ENCODE measurements around the gene DIAPH2. TPM values are rescaled to one million over a fixed set of nuclear protein-coding genes. Genes with fewer than 3 reads are reported as not detected.

DIAPH2 gene
- total and polyA plus RNA-seq, 10 donors, result 2.5 to 32.1 (median 17.7) TPM

DNA sequence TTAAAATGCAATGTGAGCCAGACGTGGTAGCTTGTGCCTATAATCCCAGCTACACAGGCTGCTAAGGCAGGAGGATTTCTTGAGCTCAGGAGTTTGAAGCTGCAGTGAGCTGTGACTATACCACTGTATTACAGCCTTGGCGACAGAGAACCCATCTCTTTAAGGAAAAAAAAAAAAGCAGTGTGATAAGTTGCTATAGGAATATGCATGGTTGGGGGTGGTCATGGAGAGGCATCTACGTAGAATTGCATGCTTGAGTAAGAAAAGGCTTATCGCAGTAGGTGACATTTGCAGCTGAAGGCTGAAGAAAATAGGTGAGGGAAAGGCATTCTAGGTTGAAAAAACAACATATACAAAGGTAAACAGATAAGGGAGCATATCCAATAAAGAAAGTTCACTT is 4.1 kb downstream of the DIAPH2 start:
- 53 to 92% (median 82%) methylated on average over 4 of the region's 4 CpGs for WGBS, 5 donors
- H3K9me3 ChIP-seq, result no peaks in the 10 kb centered on the region
- H3K4me1 ChIP-seq, result peaks cover 0 to 22% (median 2%) of the 10 kb centered on the region in 6 donors
- peaks cover 0 to 8% (median 0%) of the 10 kb centered on the region in 7 donors for H3K27me3 ChIP-seq (replicated peaks in 1 of 7)
- no peak overlapping the region for H3K27ac ChIP-seq
- intact Hi-C loops (cut with DNase I; ENCODE audit: low total_unique reads), result no loop called here
- no peak for TF ChIP-seq POLR2A (IDR thresholded peaks at IDR 0.05)
- TF ChIP-seq, protein P1, sequence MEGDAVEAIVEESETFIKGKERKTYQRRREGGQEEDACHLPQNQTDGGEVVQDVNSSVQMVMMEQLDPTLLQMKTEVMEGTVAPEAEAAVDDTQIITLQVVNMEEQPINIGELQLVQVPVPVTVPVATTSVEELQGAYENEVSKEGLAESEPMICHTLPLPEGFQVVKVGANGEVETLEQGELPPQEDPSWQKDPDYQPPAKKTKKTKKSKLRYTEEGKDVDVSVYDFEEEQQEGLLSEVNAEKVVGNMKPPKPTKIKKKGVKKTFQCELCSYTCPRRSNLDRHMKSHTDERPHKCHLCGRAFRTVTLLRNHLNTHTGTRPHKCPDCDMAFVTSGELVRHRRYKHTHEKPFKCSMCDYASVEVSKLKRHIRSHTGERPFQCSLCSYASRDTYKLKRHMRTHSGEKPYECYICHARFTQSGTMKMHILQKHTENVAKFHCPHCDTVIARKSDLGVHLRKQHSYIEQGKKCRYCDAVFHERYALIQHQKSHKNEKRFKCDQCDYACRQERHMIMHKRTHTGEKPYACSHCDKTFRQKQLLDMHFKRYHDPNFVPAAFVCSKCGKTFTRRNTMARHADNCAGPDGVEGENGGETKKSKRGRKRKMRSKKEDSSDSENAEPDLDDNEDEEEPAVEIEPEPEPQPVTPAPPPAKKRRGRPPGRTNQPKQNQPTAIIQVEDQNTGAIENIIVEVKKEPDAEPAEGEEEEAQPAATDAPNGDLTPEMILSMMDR (IDR thresholded peaks at IDR 0.05 in 8 of 11, conservative IDR thresholded peaks at IDR 0.05 in 3 of 11), result no peak
- no peak for DNase-seq
- H3K4me3 ChIP-seq, result no peak overlapping the region
- no peaks in the 10 kb centered on the region for H3K36me3 ChIP-seq

DNA sequence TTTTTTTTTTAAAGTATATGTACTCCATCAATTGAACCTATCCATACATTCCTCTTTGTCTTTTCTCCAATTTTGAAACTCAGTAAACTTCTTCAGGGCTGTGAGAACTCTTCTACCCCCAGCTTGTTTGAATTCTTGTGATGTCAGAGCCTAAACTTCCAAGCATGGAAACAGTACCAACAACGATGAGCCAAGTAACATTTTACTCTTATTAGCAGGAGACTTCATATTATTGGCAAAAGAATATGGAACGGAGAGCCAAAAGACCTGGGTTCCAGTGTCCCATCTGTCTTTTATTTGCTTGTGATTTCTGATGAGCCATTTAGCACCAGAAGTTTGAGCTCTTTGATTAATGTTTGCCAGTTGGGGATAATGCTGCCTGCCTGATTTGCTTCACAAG is 5.3 kb downstream of the DIAPH2 start:
- no peak for DNase-seq
- Histone ChIP-seq H3K27me3 (replicated peaks in 1 of 7) (peaks cover 0 to 4% (median 0%) of the 10 kb centered on the region in 7 donors), H3K4me1 (peaks cover 0 to 15% (median 2%) of the 10 kb centered on the region in 6 donors), H3K4me3 (no peak overlapping the region), H3K27ac (no peak overlapping the region), H3K36me3 (no peaks in the 10 kb centered on the region), H3K9me3 (no peaks in the 10 kb centered on the region)
- TF ChIP-seq, protein P1 (IDR thresholded peaks at IDR 0.05 in 8 of 11, conservative IDR thresholded peaks at IDR 0.05 in 3 of 11), result no peak
- no peak for TF ChIP-seq POLR2A (IDR thresholded peaks at IDR 0.05)
- TF ChIP-seq POLR2AphosphoS5 (IDR thresholded peaks at IDR 0.05), result no peak
- WGBS, 5 donors, result 68 to 100% (median 87%) methylated on average over 2 of the region's 2 CpGs
- intact Hi-C loops (cut with DNase I; ENCODE audit: low total_unique reads), result no loop called here

DNA sequence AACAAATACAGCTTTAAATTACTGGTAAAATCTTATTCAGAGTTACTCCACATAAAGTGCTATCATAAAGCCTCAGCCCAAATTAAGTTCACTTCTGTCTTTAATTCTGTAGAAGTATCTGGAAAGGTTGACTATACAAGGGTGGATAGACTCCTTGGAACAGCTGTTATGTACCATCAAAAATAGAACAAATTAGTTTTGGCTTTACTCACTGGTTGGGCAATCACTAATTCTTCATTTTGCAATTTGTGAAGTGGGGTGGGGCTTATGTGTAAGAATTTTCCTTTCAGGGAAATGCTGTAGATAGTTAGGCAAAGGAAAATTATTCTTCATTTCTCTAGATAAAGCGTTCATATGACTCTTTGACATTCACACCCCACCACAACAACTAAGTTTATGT is 7.8 kb downstream of the DIAPH2 start:
- no peaks in the 10 kb centered on the region for H3K4me1 ChIP-seq
- no peak for DNase-seq
- H3K36me3 ChIP-seq, result peaks cover 0 to 5% (median 0%) of the 10 kb centered on the region in 6 donors
- no peak overlapping the region for H3K4me3 ChIP-seq
- H3K9me3 ChIP-seq, result no peaks in the 10 kb centered on the region
- 60 to 100% (median 78%) methylated on average over 1 of the region's 1 CpG for WGBS, 5 donors
- H3K27ac ChIP-seq, result no peak overlapping the region
- no peaks in the 10 kb centered on the region for H3K27me3 ChIP-seq (replicated peaks in 1 of 7)
- TF ChIP-seq POLR2A (IDR thresholded peaks at IDR 0.05) (no peak), POLR2AphosphoS5 (IDR thresholded peaks at IDR 0.05) (no peak)
- TF ChIP-seq, protein P1 (IDR thresholded peaks at IDR 0.05 in 8 of 11, conservative IDR thresholded peaks at IDR 0.05 in 3 of 11), result no peak
- intact Hi-C loops (cut with DNase I; ENCODE audit: low total_unique reads), result no loop called here

DNA sequence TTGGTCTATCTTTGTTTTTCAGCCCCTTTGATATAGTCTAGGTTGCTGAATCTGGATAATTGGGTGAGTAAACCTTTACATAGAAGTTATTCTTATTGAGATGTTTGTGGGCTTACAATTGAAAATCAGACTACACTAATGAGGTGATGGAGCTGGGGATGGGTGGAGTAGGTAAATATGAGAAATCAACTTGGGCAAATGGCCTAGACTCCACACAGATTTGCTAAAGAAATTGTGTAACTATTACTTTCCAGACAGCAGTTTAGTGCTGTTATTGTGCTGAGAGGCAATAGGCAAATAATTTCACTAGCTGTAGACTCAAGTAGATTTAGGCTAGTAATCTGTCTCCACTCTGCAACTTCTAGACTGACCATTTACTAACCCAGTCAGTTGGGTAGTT is 8.2 kb downstream of the DIAPH2 start:
- H3K27me3 ChIP-seq (replicated peaks in 1 of 7), result no peaks in the 10 kb centered on the region
- no peak overlapping the region for H3K27ac ChIP-seq
- H3K36me3 ChIP-seq, result peaks cover 0 to 5% (median 0%) of the 10 kb centered on the region in 6 donors
- H3K9me3 ChIP-seq, result no peaks in the 10 kb centered on the region
- no peak for TF ChIP-seq POLR2A (IDR thresholded peaks at IDR 0.05)
- TF ChIP-seq, protein P1 (IDR thresholded peaks at IDR 0.05 in 8 of 11, conservative IDR thresholded peaks at IDR 0.05 in 3 of 11), result no peak
- DNase-seq, result no peak
- intact Hi-C loops (cut with DNase I; ENCODE audit: low total_unique reads), result no loop called here
- H3K4me1 ChIP-seq, result no peaks in the 10 kb centered on the region
- H3K4me3 ChIP-seq, result no peak overlapping the region

Data from spleen (tissue), 11 donors.